GM10266 (cell line): ENCODE results near the gene LTB4R2.

ENCODE experiments used
- DNase-seq: peaks from one replicate; pipeline ENCODE4 v3.0.0; 2012; ENCODE audit errors: extremely low spot score
- TF ChIP-seq, protein P1 (sequence below): IDR thresholded peaks from 2 replicates; pipeline ENCODE4 v1.5.1; 2012; ENCODE audit warnings: mild to moderate bottlenecking, low read depth; ENCODE audit not compliant: control insufficient read depth, insufficient read depth; ENCODE audit errors: missing control alignments

LTB4R2 gene

GRCh38 chr14:24332268-24332993, 22.5 kb downstream of the LTB4R2 start:
- peak; percentile 92 for DNase-seq
- TF ChIP-seq, protein P1, sequence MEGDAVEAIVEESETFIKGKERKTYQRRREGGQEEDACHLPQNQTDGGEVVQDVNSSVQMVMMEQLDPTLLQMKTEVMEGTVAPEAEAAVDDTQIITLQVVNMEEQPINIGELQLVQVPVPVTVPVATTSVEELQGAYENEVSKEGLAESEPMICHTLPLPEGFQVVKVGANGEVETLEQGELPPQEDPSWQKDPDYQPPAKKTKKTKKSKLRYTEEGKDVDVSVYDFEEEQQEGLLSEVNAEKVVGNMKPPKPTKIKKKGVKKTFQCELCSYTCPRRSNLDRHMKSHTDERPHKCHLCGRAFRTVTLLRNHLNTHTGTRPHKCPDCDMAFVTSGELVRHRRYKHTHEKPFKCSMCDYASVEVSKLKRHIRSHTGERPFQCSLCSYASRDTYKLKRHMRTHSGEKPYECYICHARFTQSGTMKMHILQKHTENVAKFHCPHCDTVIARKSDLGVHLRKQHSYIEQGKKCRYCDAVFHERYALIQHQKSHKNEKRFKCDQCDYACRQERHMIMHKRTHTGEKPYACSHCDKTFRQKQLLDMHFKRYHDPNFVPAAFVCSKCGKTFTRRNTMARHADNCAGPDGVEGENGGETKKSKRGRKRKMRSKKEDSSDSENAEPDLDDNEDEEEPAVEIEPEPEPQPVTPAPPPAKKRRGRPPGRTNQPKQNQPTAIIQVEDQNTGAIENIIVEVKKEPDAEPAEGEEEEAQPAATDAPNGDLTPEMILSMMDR: peak; percentile 75

- TF ChIP-seq, protein P1: no peak
- no peak for DNase-seq
These were observed 24.7 kb downstream of the LTB4R2 start, which contains the start of gene ADCY4 for GRCh38 chr14:24334431-24335291. Gene ADCY4 (minus strand): TSS chr14:24335071. CDS start chr14:24334652, 419 bp downstream.

DNA sequence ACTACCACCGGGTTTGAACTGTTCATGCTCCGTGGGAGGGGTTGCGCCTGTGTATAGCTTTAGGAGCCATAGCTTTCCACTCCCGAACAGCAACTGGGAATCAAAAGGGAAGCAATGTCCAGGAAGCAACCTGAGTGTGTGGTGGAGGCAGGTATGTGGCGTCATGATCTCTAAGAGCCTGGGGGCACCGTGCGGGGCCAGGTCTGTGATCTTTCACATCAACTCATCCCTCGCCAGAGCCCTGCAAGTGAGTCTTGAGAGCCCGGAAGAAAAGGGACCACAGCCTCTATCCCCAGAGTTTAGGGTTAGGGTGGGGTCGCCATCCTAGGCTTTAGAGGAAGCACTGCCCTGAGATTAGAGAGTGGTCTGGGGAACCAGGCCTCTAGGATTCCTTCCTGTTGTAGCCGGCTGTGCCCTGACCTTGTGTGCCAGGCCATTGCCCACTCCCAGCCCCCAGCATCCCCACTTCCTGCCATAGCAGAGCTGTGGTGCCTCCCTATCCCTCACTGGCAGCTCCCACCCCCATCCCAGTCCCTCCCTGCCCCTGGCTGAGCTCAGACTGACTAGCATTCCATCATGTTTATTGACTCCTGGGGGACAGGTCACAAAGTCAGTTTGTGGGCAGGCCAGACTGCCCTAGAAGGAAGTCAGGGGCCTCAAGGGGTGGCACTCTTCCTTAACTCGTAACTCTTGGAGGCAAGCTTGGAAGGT, 25.7 kb downstream of the LTB4R2 start:
- peak; percentile 12 for DNase-seq
- TF ChIP-seq, protein P1: no peak

- peak; percentile 4 for DNase-seq
- TF ChIP-seq, protein P1: no peak
These were observed 27.3 kb downstream of the LTB4R2 start for GRCh38 chr14:24337144-24337823.

GRCh38 chr14:24337824-24338175, 27.9 kb downstream of the LTB4R2 start:
- DNase-seq: no peak
- TF ChIP-seq, protein P1: no peak

DNA sequence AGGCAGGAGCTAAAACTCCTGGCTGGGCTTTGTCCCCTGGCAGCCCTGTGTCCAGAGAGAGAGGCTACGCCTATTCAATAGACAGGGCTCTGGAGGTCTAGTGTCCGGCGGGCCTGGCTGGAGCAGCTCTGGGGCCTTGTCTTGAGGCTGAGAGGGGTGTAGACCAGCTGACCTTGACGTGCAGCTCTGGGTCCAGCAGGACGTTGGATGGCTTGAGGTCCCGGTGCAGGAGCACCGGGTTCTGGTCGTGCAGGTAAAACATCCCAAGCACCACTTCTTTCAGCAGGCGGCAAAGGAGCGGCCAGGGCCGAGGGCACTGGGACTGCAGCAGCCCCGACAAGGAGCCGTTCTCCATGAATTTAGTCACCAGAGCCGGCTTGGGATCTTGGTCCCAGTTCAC, 28.9 kb downstream of the LTB4R2 start:
- DNase-seq: no peak

More for the DNA sequence above, 28.9 kb downstream of the LTB4R2 start:
- TF ChIP-seq, protein P1: no peak
